Embryonic facial prominence (tissue), 1 donor: Measurements from ENCODE around the gene ACSM5.
"Not testable (repeated sequence)": the region's sequence is repeated elsewhere in the genome, so short reads cannot be mapped to it uniquely, and the experiment has no call there.

Experiments used
- DNase-seq: peaks from one replicate; pipeline ENCODE4 v3.0.0-alpha.2; 2016; ENCODE audit errors: extremely low spot score

ACSM5 gene

DNA sequence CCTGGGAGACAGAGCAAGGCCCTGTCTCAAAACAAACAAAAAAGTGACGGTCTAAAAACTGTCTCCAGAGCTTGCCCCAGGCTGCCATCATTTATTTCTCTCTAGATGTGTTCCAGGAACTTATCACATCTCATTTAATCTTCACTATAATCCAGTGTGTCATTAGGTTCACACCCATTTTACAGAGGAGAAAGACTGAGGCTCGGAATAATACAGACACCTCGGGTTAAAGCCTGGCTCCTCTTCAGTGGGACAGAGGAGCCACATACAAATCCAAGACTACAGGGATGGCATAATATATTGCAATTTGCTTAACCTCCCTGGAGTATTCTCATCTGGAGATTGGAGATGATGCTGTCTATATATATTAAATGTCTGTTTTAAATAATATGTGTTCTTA is 10.7 kb upstream of the ACSM5 start:
- no peak for DNase-seq

DNA sequence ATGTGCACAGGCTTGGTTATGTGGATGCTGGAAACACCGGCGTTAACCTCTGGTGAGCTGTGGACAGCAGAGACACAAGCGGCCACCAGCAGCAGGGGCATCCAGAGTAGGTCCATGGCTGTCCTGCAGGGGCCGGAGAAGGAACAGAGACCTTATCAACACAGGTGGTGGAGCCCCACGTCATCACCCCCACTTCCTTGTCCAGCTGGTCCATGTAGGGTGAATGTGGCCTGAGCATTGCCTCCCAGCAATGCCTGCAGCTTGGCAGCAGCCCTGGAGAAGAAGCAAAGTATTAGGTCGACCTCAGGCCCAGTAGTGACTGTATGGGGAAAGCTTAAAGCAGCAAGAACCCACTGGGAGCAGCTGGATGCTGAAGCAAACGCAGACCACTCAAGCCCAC is 10.1 kb upstream of the ACSM5 start:
- no peak for DNase-seq

DNA sequence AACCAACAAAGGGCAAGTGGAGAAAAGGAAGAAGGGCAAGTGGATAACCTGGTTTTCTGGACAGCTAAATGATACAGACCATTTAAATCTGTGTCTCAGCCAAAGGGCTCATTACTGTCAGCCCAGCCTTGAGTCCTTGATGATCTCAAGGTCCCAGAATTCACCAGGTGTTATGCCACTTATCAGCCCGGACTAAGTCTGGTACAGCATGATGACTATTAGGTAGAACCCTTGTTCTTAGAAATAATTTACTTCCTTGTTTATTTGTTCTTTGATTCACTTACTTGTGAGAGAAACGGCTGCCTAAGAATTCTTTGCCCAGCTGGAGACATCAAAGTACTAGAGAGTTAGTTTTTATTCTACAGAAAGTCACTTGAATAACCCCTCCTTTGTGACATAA is 8.3 kb upstream of the ACSM5 start:
- no peak for DNase-seq

DNA sequence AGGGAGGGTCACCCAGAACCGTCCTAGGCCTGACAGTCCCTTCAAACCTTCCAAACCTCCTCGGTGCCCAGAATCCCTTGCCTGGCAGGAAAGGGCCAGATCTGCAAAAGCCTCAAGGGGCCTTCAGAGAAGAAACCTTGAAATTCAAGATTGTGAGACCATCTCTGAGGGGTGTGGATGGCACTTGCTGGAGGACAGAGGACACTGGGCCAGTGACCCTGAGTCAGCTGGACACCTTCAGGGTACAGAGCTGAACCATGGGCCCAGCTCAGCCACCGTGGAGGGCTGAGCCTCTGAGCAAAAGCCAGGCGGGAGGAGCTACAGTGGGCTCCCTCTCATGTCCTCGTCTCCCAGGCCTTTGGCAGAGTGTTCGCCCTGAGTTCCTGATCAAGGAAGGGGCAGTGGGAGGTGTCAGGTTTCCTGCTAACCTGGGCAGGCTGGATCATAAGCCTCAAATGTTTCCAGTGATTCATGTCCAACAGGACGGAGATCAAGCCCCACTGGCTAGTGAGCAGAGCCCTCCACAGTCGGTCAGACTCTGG is 7.8 kb upstream of the ACSM5 start:
- no peak for DNase-seq

DNA sequence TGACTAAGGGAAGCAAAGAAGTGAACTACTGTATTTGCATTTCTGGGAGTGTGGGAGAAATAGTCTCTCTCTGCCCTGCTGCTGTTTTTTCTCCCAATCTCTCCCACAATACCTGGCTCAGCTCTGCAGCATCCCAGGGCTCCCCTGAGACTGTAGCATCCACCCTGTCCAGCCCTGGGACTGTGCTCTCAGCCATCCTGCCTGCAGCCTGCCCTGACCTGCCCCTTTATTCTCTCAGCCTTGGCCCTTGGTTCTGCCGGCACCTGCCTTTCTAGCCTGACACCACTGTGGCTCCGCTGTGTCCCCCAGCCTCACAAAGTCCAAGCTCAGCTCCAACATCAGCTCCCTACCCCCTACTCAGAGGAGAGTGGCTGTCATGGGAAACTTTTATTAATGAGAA is 6.7 kb upstream of the ACSM5 start:
- DNase-seq = no peak

DNA sequence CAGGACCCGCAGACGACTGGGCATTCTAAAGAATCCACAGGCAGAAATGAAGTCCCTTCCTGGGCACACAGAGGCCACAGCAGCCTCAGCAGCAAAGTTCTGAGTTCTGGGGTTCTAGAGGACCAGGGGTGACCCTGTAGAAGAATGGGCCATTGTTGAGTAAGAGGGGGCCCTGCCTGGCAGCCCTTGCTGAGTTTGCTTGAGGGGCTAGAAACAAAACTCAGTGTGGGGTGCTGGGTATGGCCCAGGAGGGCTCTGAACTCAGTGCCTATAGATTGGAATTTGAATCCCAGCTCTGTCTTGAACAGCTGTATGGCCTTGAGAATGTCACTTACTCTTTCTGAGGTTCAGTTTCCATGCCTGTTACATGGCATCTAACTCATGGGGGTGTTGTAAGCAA is 4.7 kb upstream of the ACSM5 start, which contains the start of gene PDILT:
PDILT (minus strand) TSS at position 101 of the 400 bp plus-strand sequence. CDS start 5,437 bp downstream, outside the sequence.
- no peak for DNase-seq

DNA sequence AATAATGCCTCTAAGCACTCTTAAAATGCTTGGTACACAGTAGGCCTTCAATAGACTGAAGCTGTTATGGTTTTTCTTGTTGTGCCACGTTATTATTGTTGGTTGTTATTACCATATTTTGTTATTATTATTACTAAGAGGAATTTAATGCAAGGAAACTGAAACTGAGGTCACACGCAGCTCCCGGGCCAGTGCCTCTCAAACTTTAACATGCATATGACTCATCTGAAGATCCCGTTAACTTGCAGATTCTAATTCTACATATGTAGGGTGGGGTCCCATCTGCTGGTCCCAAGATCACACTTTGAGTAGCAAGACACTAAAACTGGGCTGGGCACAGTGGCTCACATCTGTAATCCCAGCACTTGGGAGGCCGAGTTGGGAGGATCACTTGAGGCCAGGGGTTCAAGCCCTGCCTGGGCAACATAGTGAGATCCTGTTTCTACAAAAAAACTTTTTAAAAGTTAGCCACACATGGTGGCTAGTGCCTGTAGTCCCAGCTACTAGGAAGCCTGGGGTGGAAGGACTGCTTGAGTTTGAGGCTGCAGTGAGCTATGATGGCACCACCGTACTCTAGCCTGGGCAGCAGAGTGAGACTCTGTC is 888 bp downstream of the ACSM5 start:
- DNase-seq = no peak

DNA sequence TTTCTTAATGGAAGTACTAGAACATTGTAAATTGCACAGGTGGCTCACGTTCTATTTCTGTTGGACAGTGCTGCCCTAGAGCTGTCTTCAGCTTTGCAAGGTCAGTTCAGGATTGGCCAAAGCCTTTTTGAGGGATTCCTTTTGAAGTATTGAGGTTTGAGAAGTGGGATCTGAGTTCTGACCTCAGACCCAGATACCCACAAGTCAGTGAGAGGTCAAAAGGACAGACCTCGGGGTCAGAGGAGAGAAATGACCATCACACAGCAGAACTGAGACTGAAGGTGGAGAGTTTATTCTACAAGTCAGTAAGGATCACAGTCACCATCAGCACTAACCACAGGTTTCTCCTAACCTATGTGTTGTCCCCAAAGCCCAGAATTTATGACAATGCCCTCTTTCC is 1.7 kb downstream of the ACSM5 start:
- no peak for DNase-seq

DNA sequence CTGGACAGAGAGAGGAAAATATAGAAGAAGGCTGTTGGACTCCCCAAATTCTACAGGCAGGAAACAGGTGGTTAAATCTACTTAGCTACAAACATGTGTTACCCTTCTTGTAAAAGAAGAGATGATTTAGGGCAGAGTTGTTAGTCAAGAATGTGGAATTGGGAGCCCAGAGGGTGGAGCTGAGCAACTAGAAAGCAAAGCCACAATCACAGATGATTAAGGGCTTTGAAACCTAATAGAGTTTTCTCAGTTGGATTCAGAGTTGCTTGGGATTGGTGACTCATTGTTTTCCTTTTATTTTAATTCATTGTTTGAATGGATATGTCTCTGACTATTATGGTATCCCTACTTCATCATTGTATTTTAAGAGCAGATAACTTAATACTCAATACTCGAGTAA is 6.2 kb downstream of the ACSM5 start:
- DNase-seq = no peak

DNA sequence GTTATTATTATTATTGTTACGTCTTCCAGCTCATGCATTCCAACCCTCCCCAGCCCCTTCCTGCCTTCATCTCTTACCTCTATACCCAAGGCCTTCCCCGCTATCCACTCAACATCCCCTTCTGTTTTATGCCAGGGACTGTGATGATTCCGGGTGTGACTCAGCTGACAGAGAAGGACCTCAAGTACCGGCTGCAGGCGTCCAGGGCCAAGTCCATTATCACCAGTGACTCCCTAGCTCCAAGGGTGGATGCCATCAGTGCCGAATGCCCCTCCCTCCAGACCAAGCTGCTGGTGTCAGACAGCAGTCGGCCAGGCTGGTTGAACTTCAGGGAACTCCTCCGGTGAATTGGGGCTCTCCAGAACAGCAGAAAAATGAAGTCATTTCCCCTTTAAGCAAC is 9.8 kb downstream of the ACSM5 start:
- not testable (repeated sequence) for DNase-seq

DNA sequence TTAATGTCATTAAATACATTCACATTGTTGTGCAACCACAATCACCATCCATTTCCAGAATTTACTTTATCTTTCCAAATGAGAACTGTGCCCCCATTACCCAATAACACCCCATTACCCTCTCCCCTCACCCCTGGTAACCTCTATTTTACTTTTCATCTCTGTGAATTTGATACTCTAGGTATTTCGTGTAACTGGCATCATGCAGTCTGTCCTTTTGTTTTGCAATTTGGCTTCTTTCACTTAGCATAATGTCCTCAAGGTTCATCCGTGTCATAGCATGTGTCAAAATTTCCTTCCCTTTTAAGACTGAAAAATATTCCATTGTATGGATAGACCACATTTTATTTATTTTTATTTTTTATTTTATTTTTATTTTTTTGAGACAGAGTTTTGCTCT is 12.4 kb downstream of the ACSM5 start:
- DNase-seq = not testable (repeated sequence)

DNA sequence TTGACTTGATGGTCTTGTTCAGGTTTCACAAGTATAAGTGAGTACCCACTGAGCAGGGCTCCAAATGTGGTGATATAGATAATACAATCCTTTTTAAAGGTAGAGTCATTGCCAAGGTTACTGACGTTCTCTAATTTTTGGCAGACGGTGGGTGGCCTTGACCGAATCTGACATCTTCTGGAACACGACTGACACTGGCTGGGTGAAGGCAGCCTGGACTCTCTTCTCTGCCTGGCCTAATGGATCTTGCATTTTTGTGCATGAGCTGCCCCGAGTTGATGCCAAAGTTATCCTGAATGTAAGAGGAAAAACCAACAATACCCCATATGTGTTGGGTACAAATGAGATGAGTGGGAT is 14.4 kb downstream of the ACSM5 start:
- DNase-seq = not testable (repeated sequence)

DNA sequence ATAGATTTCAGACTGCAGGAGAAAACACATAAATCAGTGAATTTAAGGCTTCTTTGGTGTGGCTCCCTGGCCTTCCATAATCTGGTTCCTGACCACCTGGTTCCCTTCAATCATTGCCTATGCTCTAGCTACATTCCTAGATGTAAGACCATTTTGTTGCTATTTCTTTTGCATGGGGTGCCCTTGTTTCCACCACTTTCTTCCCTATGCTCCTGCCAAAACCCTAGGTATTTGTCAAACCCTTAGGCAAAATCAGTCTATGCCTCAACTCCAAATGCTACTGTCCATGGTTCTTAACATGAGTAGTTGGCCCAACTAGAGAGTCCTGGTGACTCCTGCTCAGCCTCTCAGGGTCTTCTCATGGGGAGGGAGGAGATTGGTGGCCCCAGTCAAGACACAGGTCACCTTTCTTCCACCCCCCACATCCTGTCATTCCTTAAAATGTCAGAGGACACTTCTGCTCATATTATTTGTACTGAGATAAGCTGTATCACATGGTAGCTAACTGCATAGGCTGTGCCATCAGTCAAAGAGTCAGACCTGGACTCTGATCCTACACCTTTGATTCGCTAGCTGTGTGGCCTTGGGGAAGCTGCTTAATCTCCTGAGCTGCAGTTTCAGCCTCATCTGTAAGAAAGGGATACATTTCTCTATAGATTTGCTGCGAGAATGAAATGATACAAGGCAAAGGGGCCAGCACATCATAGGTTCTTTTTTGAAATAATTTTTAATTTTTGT is 15.0 kb downstream of the ACSM5 start:
- DNase-seq = no peak

DNA sequence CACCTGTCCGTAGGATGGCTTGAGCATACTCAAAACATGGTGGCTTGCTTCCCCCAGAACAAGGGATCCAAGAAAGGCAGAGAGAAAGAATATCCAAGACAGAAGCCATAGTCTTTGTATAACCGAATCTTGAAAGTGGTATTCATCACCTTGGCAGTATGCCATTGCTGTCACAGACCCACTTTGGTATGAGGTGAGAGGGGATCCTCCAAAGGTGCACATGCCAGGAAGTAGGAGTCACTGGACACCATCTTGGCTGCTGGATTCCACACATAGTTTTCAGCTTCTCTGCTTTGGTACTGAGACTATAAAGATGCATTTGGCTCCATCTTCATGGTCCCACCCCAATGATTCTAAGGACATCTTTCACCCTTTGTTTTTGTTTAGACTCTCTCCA is 18.1 kb downstream of the ACSM5 start:
- not testable (repeated sequence) for DNase-seq

DNA sequence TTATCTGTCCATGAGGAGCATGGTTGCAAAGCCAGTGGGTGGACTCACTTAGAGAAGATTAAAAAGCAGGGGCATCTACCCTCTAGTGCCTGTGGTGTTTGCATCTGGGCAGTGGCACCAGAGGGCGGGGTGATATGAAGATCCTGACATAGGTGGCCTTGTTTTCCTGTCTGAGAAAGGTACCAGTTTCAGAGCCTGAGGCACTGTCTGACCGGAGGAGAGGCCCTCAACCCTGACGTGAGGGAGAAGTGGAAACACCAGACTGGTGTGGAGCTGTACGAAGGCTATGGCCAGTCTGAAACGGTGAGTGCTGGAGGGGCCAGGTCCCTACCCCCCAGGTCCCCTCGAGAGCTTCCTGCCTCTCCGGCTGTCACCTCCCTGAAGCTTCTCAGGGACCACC is 20.2 kb downstream of the ACSM5 start:
- not testable (repeated sequence) for DNase-seq

DNA sequence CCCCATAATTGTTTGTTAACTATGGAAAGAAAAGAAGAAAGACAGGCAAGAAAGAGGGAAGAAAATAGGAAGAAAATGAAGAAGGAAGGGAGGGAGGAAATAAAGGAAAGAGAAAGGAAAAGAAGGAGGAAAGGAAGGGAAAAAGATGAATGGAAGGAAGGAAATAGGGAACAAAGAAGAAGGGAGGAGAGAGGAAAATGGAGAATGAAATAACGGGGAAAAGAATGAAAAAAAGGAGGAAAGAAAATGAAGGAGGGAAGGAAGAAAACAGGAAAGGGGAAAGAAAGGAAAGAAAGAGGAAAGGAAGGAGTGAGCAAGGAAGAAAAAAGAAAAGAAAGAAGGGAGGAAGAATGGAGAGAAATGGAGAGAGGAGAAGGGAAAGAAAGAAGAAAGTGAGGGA is 21.1 kb downstream of the ACSM5 start:
- DNase-seq = not testable (repeated sequence)

DNA sequence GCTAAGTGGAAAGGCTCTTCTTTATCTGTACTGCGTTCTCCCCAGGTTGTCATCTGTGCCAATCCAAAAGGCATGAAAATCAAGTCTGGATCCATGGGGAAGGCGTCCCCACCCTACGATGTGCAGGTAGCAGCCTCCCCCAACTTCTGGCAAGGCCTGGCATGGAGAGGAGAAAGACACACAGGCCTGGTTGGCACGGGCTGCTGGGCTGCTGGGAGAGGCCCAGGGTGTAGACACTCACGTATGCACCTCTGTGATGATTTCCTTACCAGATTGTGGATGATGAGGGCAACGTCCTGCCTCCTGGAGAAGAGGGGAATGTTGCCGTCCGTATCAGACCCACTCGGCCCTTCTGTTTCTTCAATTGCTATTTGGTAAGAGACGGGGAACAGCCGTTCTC is 21.6 kb downstream of the ACSM5 start:
- DNase-seq = no peak

DNA sequence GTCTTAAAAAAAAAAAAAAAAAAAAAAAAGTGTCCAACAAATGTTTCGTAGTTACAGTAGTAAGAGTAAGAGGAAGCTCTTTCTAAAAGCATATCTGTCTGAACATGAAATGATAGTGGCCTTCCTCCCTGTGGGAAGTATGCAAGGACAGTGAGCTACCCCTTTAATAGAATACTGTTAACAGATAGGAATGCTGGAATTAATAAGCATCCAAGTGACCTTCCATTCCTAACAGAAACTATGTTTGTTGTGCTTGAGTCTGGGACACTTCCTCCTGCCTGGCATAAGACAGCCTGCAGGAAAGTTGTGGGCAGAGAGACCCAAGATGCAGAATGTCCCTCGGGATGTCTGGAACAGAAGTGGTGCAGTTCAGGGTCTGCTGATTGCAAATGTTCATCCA is 29.6 kb downstream of the ACSM5 start:
- not testable (repeated sequence) for DNase-seq

DNA sequence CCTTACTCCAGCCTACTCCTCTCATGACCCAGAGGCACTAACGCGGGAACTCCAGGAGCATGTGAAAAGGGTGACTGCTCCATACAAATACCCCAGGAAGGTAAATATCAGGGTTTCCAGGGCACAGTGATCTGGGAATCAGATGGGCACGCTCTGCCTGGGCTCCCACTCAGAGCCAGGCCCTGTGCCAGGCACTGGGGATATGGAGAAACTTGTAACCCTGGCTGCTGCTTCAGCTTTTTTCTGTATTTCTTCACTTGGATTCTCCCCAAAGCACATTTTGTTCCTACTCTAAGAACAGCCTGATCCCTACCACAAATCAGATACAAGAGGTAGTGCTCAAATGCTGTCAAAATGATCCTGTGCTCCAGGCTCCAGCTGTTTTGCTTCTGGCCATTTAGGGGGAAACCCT is 30.5 kb downstream of the ACSM5 start:
- not testable (repeated sequence) for DNase-seq

DNA sequence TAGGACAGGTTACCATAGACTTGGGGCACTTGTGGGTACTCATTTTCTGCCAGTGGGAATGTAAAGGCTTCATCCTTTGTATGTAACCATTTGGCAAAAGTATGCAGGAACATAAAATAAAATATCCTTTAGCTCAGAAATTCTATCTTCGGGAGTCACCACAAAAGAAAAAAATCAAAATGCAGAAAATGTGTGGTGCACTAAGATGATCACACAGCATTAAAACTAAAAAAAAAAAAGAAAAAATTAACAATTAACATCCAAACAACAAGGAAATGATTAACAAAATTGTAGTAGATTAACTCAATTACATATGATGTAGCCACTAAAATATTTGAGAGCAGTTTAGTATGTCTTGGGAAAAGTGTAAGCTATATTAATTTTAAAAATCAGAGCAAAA is 31.4 kb downstream of the ACSM5 start:
- DNase-seq = not testable (repeated sequence)

DNA sequence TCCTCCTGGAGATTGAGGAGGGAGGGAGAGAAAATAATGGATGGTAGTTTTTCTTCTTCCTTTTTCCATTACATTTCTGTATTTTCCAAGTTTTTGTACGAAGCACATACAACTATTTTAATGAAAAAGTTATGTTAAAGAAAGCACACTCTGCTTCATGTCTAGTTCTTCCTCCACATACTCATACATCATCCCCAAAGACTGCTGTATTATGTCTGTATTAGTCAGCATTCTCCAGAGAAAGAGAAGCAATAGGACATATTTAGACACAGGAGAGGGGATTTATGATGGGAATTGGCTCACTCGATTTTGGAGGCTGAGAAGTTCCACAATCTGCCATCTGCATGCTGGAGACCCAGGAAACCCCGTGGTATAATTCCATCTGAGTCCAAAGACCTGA is 31.9 kb downstream of the ACSM5 start:
- DNase-seq = no peak

DNA sequence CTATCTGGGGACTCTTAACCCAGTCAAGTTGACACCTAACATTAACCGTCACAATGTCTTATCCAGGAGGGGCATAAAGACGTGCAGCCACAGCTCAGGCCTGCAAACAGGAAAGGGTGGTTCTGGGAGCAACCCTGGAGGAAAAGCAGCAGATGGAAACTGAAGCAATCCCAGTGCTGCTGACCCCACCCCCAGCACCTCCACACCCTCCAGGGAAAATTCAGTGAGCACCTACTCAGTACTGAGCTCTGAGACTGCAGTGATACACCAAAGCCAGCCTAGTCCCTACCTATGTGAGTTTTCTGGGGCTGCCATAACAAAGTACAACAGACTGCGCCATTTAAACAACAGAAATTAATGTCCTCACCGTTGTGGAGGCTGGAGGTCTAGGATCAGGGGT is 32.5 kb downstream of the ACSM5 start:
- DNase-seq = not testable (repeated sequence)

DNA sequence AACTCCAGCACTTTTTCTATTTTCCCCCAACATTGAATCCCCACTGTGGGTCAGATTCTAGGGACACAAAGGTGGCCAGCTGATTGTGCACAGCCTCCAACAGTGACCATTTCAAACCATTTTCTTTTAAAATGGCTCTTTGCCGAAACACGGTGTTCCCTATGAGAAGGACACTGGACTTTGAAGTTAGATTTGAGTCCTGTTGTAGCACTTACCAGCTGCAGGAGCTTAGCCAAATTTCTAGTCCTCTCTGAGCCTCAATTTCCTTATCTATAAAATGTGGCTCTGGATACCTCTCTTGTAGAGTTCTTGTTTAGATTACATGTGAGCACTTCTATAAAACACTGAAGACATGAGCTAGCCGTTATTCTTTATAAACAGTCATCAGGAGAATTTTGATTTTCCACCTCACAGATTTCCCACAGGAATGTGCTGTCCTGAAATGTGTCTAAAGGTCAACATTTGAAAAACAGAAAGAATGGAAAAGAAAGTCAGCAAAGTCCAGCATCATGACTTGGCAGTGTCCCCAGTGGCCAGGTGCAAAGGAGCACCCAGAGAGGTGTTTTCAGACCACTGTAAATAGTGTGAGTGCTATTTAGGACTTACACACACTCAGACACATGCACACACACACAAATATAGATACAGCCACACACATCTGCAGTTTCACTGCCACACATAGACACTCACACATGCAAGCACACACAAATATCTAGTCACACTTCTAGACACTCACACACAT is 37.5 kb downstream of the ACSM5 start:
- DNase-seq = not testable (repeated sequence)
